ENCODE data around the gene ITGB8. TPM values are rescaled to one million over a fixed set of nuclear protein-coding genes. Genes with fewer than 3 reads are reported as not detected.

ITGB8 gene
- total RNA-seq, 2 donors from 2014 or later: 6.5 to 7.6 TPM

GRCh38 chr7:20350518-20350951 is 19.8 kb downstream of the ITGB8 start:
- no peaks in the 10 kb centered on the region for H3K9me3 Mint-ChIP-seq
- Histone ChIP-seq H3K9ac (ENCODE audit: extremely low read depth, low read length, poor library complexity, severe bottlenecking) (no peak overlapping the region), H3K27ac (ENCODE audit: low read depth, low read length) (peak overlapping the region; percentile 47), H3K4me3 (ENCODE audit: low read length) (no peak overlapping the region), H3K27me3 (ENCODE audit: control insufficient read depth, insufficient read depth, low read length, poor library complexity, severe bottlenecking) (no peaks in the 10 kb centered on the region), H3K9me3 (ENCODE audit: control insufficient read depth, low read length) (no peaks in the 10 kb centered on the region), H3K36me3 (ENCODE audit: control insufficient read depth, insufficient read depth, low read length) (no peaks in the 10 kb centered on the region), H3K4me1 (ENCODE audit: control insufficient read depth, insufficient read depth, low read length) (no peaks in the 10 kb centered on the region)
- no peak for TF ChIP-seq CTCF (conservative IDR thresholded peaks at IDR 0.05)
- H3K36me3 Mint-ChIP-seq (ENCODE audit: low read depth): no peaks in the 10 kb centered on the region
- peak overlapping the region; percentile 35 for H3K27ac Mint-ChIP-seq
- no peak overlapping the region for H3K4me3 Mint-ChIP-seq
- 88 to 92% methylated on average over 4 of the region's 4 CpGs for WGBS, 2 experiments (ENCODE audit: insufficient coverage in 1 of 2, insufficient read length in 1 of 2)
- H3K4me1 Mint-ChIP-seq: peaks cover 23% of the 10 kb centered on the region
- no peak for DNase-seq
- no peaks in the 10 kb centered on the region for H3K27me3 Mint-ChIP-seq (ENCODE audit: insufficient read depth)

- Histone ChIP-seq H3K27me3 (ENCODE audit: control insufficient read depth, insufficient read depth, low read length, poor library complexity, severe bottlenecking) (no peaks in the 10 kb centered on the region), H3K4me3 (ENCODE audit: low read length) (no peak overlapping the region), H3K27ac (ENCODE audit: low read depth, low read length) (no peak overlapping the region), H3K9me3 (ENCODE audit: control insufficient read depth, low read length) (no peaks in the 10 kb centered on the region), H3K9ac (ENCODE audit: extremely low read depth, low read length, poor library complexity, severe bottlenecking) (no peak overlapping the region), H3K36me3 (ENCODE audit: control insufficient read depth, insufficient read depth, low read length) (no peaks in the 10 kb centered on the region), H3K4me1 (ENCODE audit: control insufficient read depth, insufficient read depth, low read length) (no peaks in the 10 kb centered on the region)
- Mint-ChIP-seq H3K9me3 (no peaks in the 10 kb centered on the region), H3K36me3 (ENCODE audit: low read depth) (no peaks in the 10 kb centered on the region), H3K27me3 (ENCODE audit: insufficient read depth) (no peaks in the 10 kb centered on the region), H3K4me1 (peaks cover 26% of the 10 kb centered on the region), H3K27ac (peak overlapping the region; percentile 35), H3K4me3 (no peak overlapping the region)
- no peak for TF ChIP-seq CTCF (conservative IDR thresholded peaks at IDR 0.05)
- DNase-seq: no peak
- WGBS, 2 experiments (ENCODE audit: insufficient coverage in 1 of 2, insufficient read length in 1 of 2): 100% methylated on average over 1 of the region's 1 CpG
These were observed 20.4 kb downstream of the ITGB8 start for GRCh38 chr7:20350996-20351692.

GRCh38 chr7:20351901-20352300 is 21.2 kb downstream of the ITGB8 start:
- H3K27ac ChIP-seq (ENCODE audit: low read depth, low read length): no peak overlapping the region
- H3K9me3 Mint-ChIP-seq: no peaks in the 10 kb centered on the region
- TF ChIP-seq CTCF (conservative IDR thresholded peaks at IDR 0.05): no peak
- no peaks in the 10 kb centered on the region for H3K4me1 ChIP-seq (ENCODE audit: control insufficient read depth, insufficient read depth, low read length)
- no peak for DNase-seq
- H3K27me3 Mint-ChIP-seq (ENCODE audit: insufficient read depth): no peaks in the 10 kb centered on the region
- H3K9ac ChIP-seq (ENCODE audit: extremely low read depth, low read length, poor library complexity, severe bottlenecking): no peak overlapping the region
- H3K27ac Mint-ChIP-seq: peak overlapping the region; percentile 23
- no peaks in the 10 kb centered on the region for H3K9me3 ChIP-seq (ENCODE audit: control insufficient read depth, low read length)
- no peaks in the 10 kb centered on the region for H3K36me3 Mint-ChIP-seq (ENCODE audit: low read depth)
- H3K4me3 Mint-ChIP-seq: no peak overlapping the region
- H3K27me3 ChIP-seq (ENCODE audit: control insufficient read depth, insufficient read depth, low read length, poor library complexity, severe bottlenecking): no peaks in the 10 kb centered on the region
- H3K4me3 ChIP-seq (ENCODE audit: low read length): no peak overlapping the region
- H3K36me3 ChIP-seq (ENCODE audit: control insufficient read depth, insufficient read depth, low read length): no peaks in the 10 kb centered on the region
- 93% methylated on average over 1 of the region's 1 CpG; no CpG with 5 or more reads in 1 of the 2 experiments for WGBS, 2 experiments (ENCODE audit: insufficient coverage in 1 of 2, insufficient read length in 1 of 2)
- peaks cover 26% of the 10 kb centered on the region for H3K4me1 Mint-ChIP-seq
